ENCODE results near the gene NKTR. TPM values are rescaled to one million over a fixed set of nuclear protein-coding genes. Genes with fewer than 3 reads are reported as not detected.

The NKTR gene
- total RNA-seq, 4 donors from 2014 or later = 17.9 to 134 (median 56.3) TPM

GRCh38 chr3:42653560-42654330, 53.3 kb downstream of the NKTR start, which contains the start of gene ZBTB47:
Gene ZBTB47 (plus strand): TSS chr3:42653697. CDS start chr3:42658356, 4,659 bp downstream.
- TF ChIP-seq POLR2A (IDR thresholded peaks at IDR 0.05) = no peak
- peak; percentile 53 for TF ChIP-seq POLR2AphosphoS5 (IDR thresholded peaks at IDR 0.05)
- peak within 1 kb of the TSS; percentile 92 to 95 for H3K4me3 ChIP-seq
- peaks cover 7 to 80% (median 40%) of the 10 kb centered on the region in 3 donors for H3K4me1 ChIP-seq
- no CpG with 5 or more reads among the region's 31 CpGs for WGBS, 2 donors (ENCODE audit: low coverage in 1 of 2)
- peak within 1 kb of the TSS; percentile 93 to 97 (median 96) for H3K27ac ChIP-seq
- H3K36me3 ChIP-seq = peaks cover 0 to 21% of the 10 kb centered on the region in 2 donors
- no peaks in the 10 kb centered on the region for H3K27me3 ChIP-seq
- ATAC-seq = peak; percentile 57
- H3K9me3 ChIP-seq = no peaks in the 10 kb centered on the region

DNA sequence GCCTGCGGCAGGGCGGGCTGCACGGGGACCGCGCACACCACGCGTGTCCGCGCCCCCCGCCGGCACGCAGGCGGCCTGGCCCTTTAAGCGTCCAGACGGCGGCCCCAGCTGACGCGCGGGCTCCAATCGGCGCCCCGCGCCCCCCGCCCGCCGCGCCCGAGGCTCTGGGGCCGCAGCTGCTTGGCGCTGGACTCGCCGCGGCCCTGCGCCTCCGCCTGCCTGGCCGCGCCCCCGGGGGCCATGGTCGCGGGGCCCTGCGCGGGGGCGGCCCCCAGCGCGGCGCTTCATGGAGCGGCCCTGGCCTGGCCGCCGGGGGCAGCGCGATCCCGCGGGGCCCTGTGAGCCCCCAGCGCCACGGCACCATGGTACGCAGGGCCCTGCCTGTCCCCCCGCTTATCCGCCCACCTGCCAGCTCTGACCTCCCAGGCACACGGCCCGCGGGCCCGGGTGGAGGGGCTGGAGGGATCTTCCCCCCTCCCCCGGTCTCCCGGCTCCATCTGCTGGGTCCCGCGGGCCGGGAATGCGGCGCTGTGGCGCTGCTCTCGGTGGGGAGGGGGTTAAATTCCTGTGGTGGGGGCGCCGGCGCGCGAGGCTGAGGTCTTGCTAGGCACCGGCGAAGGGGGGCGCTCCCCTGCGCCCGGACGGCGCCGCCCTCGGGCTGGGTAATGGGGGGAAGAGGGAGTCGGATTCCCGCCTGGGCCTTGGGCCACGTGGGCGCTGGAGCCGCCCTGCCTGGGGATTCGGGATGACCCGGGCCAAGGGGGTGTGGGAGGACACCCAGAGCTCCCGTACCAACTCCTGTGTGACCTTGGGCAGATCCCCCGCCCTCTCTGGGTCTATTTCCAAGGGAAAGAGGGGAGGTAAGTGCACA, 54.1 kb downstream of the NKTR start:
- peaks cover 7 to 88% (median 43%) of the 10 kb centered on the region in 3 donors for H3K4me1 ChIP-seq
- ATAC-seq = peak; percentile 83
- peaks cover 0 to 22% of the 10 kb centered on the region in 2 donors for H3K36me3 ChIP-seq
- TF ChIP-seq POLR2AphosphoS5 (IDR thresholded peaks at IDR 0.05) (peak; percentile 39), POLR2A (IDR thresholded peaks at IDR 0.05) (peak; percentile 6 to 62), EP300 (IDR thresholded peaks at IDR 0.05) (no peak), CTCF (IDR thresholded peaks at IDR 0.05) (peak in 2 of 4 experiments; percentile 5 to 44)
- peak overlapping the region; percentile 92 to 95 for H3K4me3 ChIP-seq
- peak overlapping the region; percentile 93 to 97 (median 96) for H3K27ac ChIP-seq
- H3K27me3 ChIP-seq = no peaks in the 10 kb centered on the region
- no CpG with 5 or more reads among the region's 94 CpGs for WGBS, 2 donors (ENCODE audit: low coverage in 1 of 2)
- no peaks in the 10 kb centered on the region for H3K9me3 ChIP-seq

DNA sequence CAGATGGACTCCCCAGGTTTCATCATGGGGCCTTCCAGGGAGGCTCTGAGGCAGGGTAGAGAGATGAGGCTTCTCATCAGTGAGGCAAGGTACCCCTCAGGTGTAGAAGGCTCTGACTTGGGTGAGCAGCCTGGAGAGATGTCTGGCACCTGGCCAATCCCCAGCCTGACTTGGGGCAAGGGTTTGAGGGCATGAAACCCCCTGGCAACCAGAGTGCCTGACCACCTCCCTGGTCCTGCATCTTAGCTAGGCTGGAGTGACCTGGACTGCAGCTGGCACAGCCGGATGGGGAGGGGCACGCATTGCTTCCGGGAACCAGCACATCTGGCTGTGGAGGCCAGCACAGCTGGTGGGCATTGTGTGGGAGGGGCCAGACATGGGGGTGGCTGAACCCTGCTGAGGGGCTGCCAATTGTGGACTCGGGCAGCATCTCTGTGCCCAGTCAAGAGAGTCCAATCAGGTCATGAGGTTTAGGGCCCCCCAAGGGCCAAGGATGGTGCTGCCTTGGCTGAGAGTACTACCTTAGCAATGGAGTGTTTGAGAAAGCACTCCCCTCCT, 54.9 kb downstream of the NKTR start:
- ATAC-seq = no peak
- peak overlapping the region; percentile 92 to 95 for H3K4me3 ChIP-seq
- TF ChIP-seq EP300 (IDR thresholded peaks at IDR 0.05) (no peak), POLR2AphosphoS5 (IDR thresholded peaks at IDR 0.05) (peak; percentile 55)
- H3K27ac ChIP-seq = peak overlapping the region; percentile 93 to 97 (median 96)
- H3K4me1 ChIP-seq = peaks cover 7 to 91% (median 44%) of the 10 kb centered on the region in 3 donors
- no peaks in the 10 kb centered on the region for H3K27me3 ChIP-seq
- no CpG with 5 or more reads among the region's 4 CpGs for WGBS, 2 donors (ENCODE audit: low coverage in 1 of 2)
- no peaks in the 10 kb centered on the region for H3K9me3 ChIP-seq
- H3K36me3 ChIP-seq = peaks cover 0 to 25% of the 10 kb centered on the region in 2 donors

DNA sequence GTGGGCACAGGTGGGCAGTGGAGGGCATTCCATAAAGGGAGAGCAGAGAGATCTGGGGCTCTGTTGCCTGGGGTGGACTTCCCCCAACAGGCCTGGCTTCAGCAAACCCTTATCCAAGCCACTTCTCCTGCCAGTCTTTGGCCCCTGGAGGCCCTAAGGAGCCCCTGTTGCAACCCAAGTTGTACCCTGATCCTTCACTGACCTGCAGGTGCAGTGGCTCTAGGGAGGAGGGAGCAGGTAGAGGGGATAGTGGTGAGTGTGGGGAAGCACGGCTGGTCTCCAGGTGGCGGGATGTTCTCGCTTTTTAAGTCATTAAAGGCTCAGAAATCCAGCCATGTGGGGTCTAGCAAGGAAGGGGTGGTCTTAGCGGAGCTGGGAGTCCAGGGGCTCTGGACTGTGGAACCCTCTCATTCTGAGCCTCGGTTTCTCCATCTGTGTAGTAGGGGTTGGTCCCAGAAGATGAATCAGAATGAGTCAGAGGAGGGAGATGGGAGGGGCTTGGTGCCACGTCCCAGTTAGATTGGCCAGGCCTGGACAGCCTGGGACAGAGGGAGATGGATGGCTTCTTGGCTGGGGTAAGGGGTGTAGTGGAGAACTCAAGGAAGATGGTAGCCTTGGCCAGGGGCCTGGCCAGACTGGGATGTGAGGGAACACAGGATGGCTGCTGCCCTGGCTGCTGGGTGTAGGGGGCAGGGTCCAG, 55.6 kb downstream of the NKTR start:
- Histone ChIP-seq H3K4me3 (peak overlapping the region in 1 of 2 donors; percentile 92), H3K4me1 (peaks cover 7 to 88% (median 44%) of the 10 kb centered on the region in 3 donors), H3K27ac (peak overlapping the region in 3 of 4 donors; percentile 93 to 97 (median 96)), H3K9me3 (no peaks in the 10 kb centered on the region), H3K27me3 (no peaks in the 10 kb centered on the region), H3K36me3 (peaks cover 0 to 31% of the 10 kb centered on the region in 2 donors)
- ATAC-seq = no peak
- WGBS, 2 donors (ENCODE audit: low coverage in 1 of 2) = 72 to 96% methylated on average over 3 to 4 of the region's 6 CpGs
- TF ChIP-seq CTCF (IDR thresholded peaks at IDR 0.05) (no peak), EP300 (IDR thresholded peaks at IDR 0.05) (no peak), POLR2AphosphoS5 (IDR thresholded peaks at IDR 0.05) (peak; percentile 41), POLR2A (IDR thresholded peaks at IDR 0.05) (no peak)
